Fibroblast of the aortic adventitia (primary cell): ENCODE results near the gene ZCCHC14. TPM values are rescaled to one million over a fixed set of nuclear protein-coding genes. Genes with fewer than 3 reads are reported as not detected.
"Not testable (repeated sequence)": the region's sequence is repeated elsewhere in the genome, so short reads cannot be mapped to it uniquely, and the experiment has no call there.

Experiments used
- DNase-seq: peaks from one replicate; pipeline ENCODE4 v3.0.0-alpha.2; 2010; ENCODE audit warnings: low read depth
- H3K4me3 ChIP-seq: 2 replicates; pipeline ENCODE4 v1.5.1; 2011; ENCODE audit warnings: low read depth, mild to moderate bottlenecking, control low read depth, low read length, moderate library complexity
- CTCF ChIP-seq: IDR thresholded peaks from 2 replicates; pipeline ENCODE4 v1.5.1; 2011; ENCODE audit warnings: mild to moderate bottlenecking, low read length, control low read depth, inconsistent platforms; ENCODE audit not compliant: insufficient read depth
- total RNA-seq: library from RNA; depleted of rRNA; stranded (reverse); fragments of >200 nt; gene quantifications from 2 replicates; pipeline ENCODE4 v1.2.3, GENCODE V29; 2012; ENCODE audit warnings: low replicate concordance

ZCCHC14 gene
- total RNA-seq, 1 donor: 24.5 TPM

DNA sequence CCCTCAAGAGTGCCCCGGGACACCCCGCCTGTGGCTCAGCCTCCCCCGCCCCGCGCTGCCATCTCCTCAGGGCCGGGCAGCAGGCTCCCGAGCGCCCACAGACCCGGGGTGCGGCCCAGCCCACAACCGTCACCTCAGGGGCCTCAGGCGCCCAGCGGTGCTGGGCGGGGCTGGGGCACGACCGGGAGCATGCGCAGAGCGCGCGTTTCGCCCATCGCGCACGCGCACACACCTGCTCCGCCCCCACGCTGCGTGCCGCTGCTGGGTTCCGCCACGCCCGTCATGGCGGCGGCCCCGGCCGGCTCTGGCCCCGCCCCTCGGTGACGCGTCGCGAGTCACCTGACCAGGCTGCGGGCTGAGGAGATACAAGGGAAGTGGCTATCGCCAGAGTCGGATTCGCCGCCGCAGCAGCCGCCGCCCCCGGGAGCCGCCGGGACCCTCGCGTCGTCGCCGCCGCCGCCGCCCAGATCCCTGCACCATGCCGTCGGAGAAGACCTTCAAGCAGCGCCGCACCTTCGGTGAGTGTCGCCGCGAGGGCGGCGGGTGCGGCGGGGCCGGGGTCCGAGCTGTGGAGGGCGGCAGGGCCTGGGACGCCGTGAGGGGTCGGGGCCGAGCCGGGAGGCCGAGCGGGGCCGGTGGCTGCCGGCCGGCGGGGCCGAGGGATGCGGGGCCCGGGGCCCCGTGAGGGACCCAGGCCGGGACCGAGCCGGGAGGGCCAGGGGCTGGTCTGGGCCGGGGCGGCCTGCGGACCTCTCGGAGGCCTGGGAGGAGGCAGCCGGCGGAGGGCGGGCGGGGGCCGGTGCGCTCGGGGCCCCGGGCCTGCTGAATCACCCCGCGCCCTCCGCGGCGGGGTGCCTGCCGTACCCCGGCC lies 100.6 kb downstream of the ZCCHC14 start, which contains the start of gene MAP1LC3B:
Gene MAP1LC3B, plus strand, starts transcription at position 387 of the 871 bp plus-strand sequence. Its CDS starts 92 bp downstream, at position 479.
- DNase-seq: peak; percentile 95
- H3K4me3 ChIP-seq: peak within 1 kb of the TSS; percentile 97
- TF ChIP-seq CTCF: no peak

DNA sequence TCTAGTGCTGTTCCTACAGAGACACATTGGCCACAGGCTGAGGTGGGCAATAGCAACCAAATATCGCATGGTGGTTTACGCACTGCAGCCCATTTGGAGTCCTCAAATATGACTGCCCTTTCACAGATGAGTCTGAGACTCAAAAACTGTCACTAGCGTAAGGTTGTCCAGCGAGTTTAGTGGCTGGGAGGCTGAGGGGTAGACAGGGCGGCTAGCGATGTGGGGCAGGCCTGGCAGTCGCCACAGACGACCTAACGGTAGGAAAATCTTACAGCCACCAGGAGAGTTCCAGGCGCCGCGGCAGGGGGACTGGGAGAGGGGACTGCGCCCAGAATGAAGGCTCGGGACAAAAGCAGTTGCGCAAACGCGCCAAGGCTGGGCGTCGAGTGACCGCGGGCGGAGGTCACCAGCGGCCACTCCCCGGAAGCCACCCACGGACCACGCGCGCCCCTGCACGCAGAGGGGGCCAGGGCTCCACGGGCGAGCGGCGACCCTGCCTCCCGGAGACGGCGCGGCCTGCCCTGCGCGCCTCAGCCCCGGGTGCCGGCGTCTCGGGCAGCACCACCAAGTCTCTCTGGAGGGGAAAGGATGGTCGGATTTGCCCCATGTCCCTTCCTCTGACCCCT lies 101.4 kb downstream of the ZCCHC14 start:
- H3K4me3 ChIP-seq: peak overlapping the region; percentile 72
- DNase-seq: peak; percentile 27
- TF ChIP-seq CTCF: no peak

- DNase-seq: no peak
- TF ChIP-seq CTCF: no peak
- no peak overlapping the region for H3K4me3 ChIP-seq
Observed at GRCh38 chr16:87390641-87391323, 102.0 kb downstream of the ZCCHC14 start.

GRCh38 chr16:87389914-87390313 lies 102.9 kb downstream of the ZCCHC14 start:
- not testable (repeated sequence) for DNase-seq, H3K4me3 ChIP-seq

DNA sequence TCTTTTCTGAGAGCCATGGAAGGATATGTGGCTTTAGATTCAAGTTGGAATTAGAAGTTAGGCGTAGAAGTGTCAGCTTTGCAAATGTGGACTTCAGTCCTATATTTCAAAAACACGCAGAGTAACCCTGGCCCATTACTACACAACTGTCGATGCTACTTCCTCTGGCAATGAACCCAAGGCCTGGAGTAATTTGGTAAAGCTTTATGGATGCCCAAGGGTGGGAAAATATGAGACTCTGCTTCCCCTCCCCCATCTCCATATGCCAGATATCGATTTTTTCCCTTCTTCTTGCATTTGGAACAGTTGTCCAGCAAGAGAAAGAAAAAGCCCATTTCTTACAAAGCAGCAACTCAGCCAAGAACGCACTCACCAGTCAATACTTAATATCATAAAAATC lies 103.6 kb downstream of the ZCCHC14 start:
- H3K4me3 ChIP-seq: no peak overlapping the region
- no peak for DNase-seq

GRCh38 chr16:87388818-87389134 lies 104.0 kb downstream of the ZCCHC14 start:
- TF ChIP-seq CTCF: no peak
- no peak for DNase-seq
- no peak overlapping the region for H3K4me3 ChIP-seq

More for the DNA sequence above, 103.6 kb downstream of the ZCCHC14 start:
- TF ChIP-seq CTCF: no peak
